Epithelial cell of proximal tubule (primary cell): Measurements from ENCODE around the gene ERGIC2. TPM values are rescaled to one million over a fixed set of nuclear protein-coding genes. Genes with fewer than 3 reads are reported as not detected.

Source experiments
- DNase-seq: peaks from one replicate; pipeline ENCODE4 v3.0.0-alpha.2; 2011; ENCODE audit warnings: low read depth
- H3K4me3 ChIP-seq: 2 replicates; pipeline ENCODE4 v1.5.1; 2011; ENCODE audit warnings: low read depth, mild to moderate bottlenecking, low read length
- CTCF ChIP-seq: conservative IDR thresholded peaks from 2 replicates; pipeline ENCODE4 v1.5.1; 2012; ENCODE audit warnings: low read depth, mild to moderate bottlenecking, low read length
- total RNA-seq: library from RNA; depleted of rRNA; stranded (reverse); fragments of >200 nt; gene quantifications from 2 replicates; pipeline ENCODE4 v1.2.3, GENCODE V29; 2015

Gene ERGIC2
- total RNA-seq, 1 donor from 2014 or later = 68.4 TPM

DNA sequence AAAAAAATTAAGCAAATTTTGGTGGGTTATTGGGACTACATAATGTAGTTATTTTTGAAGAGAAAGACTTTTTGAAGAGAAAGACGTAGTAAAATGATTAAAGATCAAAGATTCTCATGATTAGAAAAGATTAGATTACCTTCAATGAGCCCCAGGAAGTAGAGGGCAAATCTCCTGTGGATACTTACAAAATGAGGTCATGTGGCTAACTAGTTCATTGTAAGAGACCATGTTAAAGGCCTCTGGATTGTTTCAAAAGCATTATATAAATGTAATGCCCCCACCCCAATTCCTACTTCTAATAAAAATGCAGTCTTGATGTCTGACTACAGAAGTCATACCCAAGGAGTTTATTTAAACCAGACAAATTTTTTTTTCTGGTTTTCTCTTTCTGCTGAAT lies 93.3 kb downstream of the ERGIC2 start:
- no peak overlapping the region for H3K4me3 ChIP-seq
- no peak for TF ChIP-seq CTCF

More for the DNA sequence above, 93.3 kb downstream of the ERGIC2 start:
- no peak for DNase-seq

Other genes starting within 250 kb of the ERGIC2 start
- 13.5 and 25.2 TPM in 2 replicates for gene FAR2, start 231.9 kb downstream of the ERGIC2 start, total RNA-seq
- gene OVCH1, start 116.5 kb upstream of the ERGIC2 start, total RNA-seq = not detected in 2 replicates